Measurements from ENCODE around the gene FRK.

FRK gene

GRCh38 chr6:116002756-116003155 is 57.9 kb downstream of the FRK start:
- in situ Hi-C loops (cut with HindIII; ENCODE audit: low pct_ligation_motif_present, low sequenced_read_pairs), result no loop called here
- no peak overlapping the region for H3K27ac ChIP-seq
- no peak for DNase-seq
- no peak for TF ChIP-seq CTCF (IDR thresholded peaks at IDR 0.05; ENCODE audit: low read depth, low read length, missing control alignments)
- no peak overlapping the region for H3K4me3 ChIP-seq (ENCODE audit: low read depth, low read length)
- no peaks in the 10 kb centered on the region for H3K36me3 ChIP-seq (replicated peaks)
- no peaks in the 10 kb centered on the region for H3K27me3 ChIP-seq (replicated peaks)

GRCh38 chr6:115999235-115999634 is 61.5 kb downstream of the FRK start:
- no peaks in the 10 kb centered on the region for H3K36me3 ChIP-seq (replicated peaks)
- TF ChIP-seq CTCF (IDR thresholded peaks at IDR 0.05; ENCODE audit: low read depth, low read length, missing control alignments), result no peak
- H3K27ac ChIP-seq, result no peak overlapping the region
- no peak overlapping the region for H3K4me3 ChIP-seq (ENCODE audit: low read depth, low read length)
- in situ Hi-C loops (cut with HindIII; ENCODE audit: low pct_ligation_motif_present, low sequenced_read_pairs), result no loop called here
- DNase-seq, result no peak
- no peaks in the 10 kb centered on the region for H3K27me3 ChIP-seq (replicated peaks)

GRCh38 chr6:115997990-115998585 is 62.6 kb downstream of the FRK start:
- no peak for TF ChIP-seq CTCF (IDR thresholded peaks at IDR 0.05; ENCODE audit: low read depth, low read length, missing control alignments)
- Histone ChIP-seq H3K27ac (no peak overlapping the region), H3K27me3 (replicated peaks) (no peaks in the 10 kb centered on the region), H3K4me3 (ENCODE audit: low read depth, low read length) (no peak overlapping the region), H3K36me3 (replicated peaks) (no peaks in the 10 kb centered on the region)
- no peak for DNase-seq
- in situ Hi-C loops (cut with HindIII; ENCODE audit: low pct_ligation_motif_present, low sequenced_read_pairs), result no loop called here

- DNase-seq, result no peak
- in situ Hi-C loops (cut with HindIII; ENCODE audit: low pct_ligation_motif_present, low sequenced_read_pairs), result no loop called here
- H3K36me3 ChIP-seq (replicated peaks), result no peaks in the 10 kb centered on the region
- TF ChIP-seq CTCF (IDR thresholded peaks at IDR 0.05; ENCODE audit: low read depth, low read length, missing control alignments), result no peak
- no peaks in the 10 kb centered on the region for H3K27me3 ChIP-seq (replicated peaks)
- no peak overlapping the region for H3K27ac ChIP-seq
- no peak overlapping the region for H3K4me3 ChIP-seq (ENCODE audit: low read depth, low read length)
Measured at GRCh38 chr6:115986026-115986425, 74.7 kb downstream of the FRK start.

- no peak for TF ChIP-seq CTCF (IDR thresholded peaks at IDR 0.05; ENCODE audit: low read depth, low read length, missing control alignments)
- in situ Hi-C loops (cut with HindIII; ENCODE audit: low pct_ligation_motif_present, low sequenced_read_pairs), result no loop called here
- H3K4me3 ChIP-seq (ENCODE audit: low read depth, low read length), result no peak overlapping the region
- H3K27me3 ChIP-seq (replicated peaks), result no peaks in the 10 kb centered on the region
- no peaks in the 10 kb centered on the region for H3K36me3 ChIP-seq (replicated peaks)
- H3K27ac ChIP-seq, result no peak overlapping the region
- no peak for DNase-seq
Measured at GRCh38 chr6:115984809-115985208, 75.9 kb downstream of the FRK start.

GRCh38 chr6:115983998-115984397 is 76.7 kb downstream of the FRK start:
- no peaks in the 10 kb centered on the region for H3K27me3 ChIP-seq (replicated peaks)
- H3K27ac ChIP-seq, result no peak overlapping the region
- no peaks in the 10 kb centered on the region for H3K36me3 ChIP-seq (replicated peaks)
- in situ Hi-C loops (cut with HindIII; ENCODE audit: low pct_ligation_motif_present, low sequenced_read_pairs), result no loop called here
- no peak for TF ChIP-seq CTCF (IDR thresholded peaks at IDR 0.05; ENCODE audit: low read depth, low read length, missing control alignments)
- DNase-seq, result no peak
- no peak overlapping the region for H3K4me3 ChIP-seq (ENCODE audit: low read depth, low read length)

All from brain microvascular endothelial cell (primary cell).